GM21619 (cell line): ENCODE data around the gene ASTN2.

ENCODE experiments used
- ATAC-seq: cut with Tn5 transposase; IDR thresholded peaks from one replicate; pipeline ENCODE4 v1.9.1; 2021; ENCODE audit not compliant: unreplicated experiment

Gene ASTN2

GRCh38 chr9:117414906-117415331 is at the start of gene ASTN2:
Gene ASTN2 (minus strand): TSS chr9:117415057. CDS start chr9:117414938, 119 bp downstream.
- no peak for ATAC-seq

- no peak for ATAC-seq
These were observed 48.0 kb upstream of the ASTN2 start for GRCh38 chr9:117462861-117463260.

- no peak for ATAC-seq
These were observed 46.5 kb upstream of the ASTN2 start for GRCh38 chr9:117461386-117461785.

GRCh38 chr9:117460743-117461142 is 45.9 kb upstream of the ASTN2 start:
- ATAC-seq, result no peak

- no peak for ATAC-seq
These were observed 45.1 kb upstream of the ASTN2 start for GRCh38 chr9:117459913-117460312.

GRCh38 chr9:117458066-117458465 is 43.2 kb upstream of the ASTN2 start:
- ATAC-seq, result no peak

GRCh38 chr9:117454711-117455110 is 39.9 kb upstream of the ASTN2 start:
- ATAC-seq, result no peak

- no peak for ATAC-seq
These were observed 38.9 kb upstream of the ASTN2 start for GRCh38 chr9:117453737-117454136.

GRCh38 chr9:117451311-117451710 is 36.5 kb upstream of the ASTN2 start:
- ATAC-seq, result no peak

GRCh38 chr9:117448066-117448465 is 33.2 kb upstream of the ASTN2 start:
- no peak for ATAC-seq

GRCh38 chr9:117445631-117446030 is 30.8 kb upstream of the ASTN2 start:
- no peak for ATAC-seq

GRCh38 chr9:117444501-117444900 is 29.6 kb upstream of the ASTN2 start:
- ATAC-seq, result no peak

GRCh38 chr9:117437283-117437682 is 22.4 kb upstream of the ASTN2 start:
- ATAC-seq, result no peak

GRCh38 chr9:117435630-117436261 is 20.9 kb upstream of the ASTN2 start:
- no peak for ATAC-seq

GRCh38 chr9:117434566-117434965 is 19.7 kb upstream of the ASTN2 start:
- no peak for ATAC-seq

GRCh38 chr9:117430813-117431212 is 16.0 kb upstream of the ASTN2 start:
- ATAC-seq, result no peak

- no peak for ATAC-seq
These were observed 12.6 kb upstream of the ASTN2 start for GRCh38 chr9:117427357-117427913.

- no peak for ATAC-seq
These were observed 10.7 kb upstream of the ASTN2 start for GRCh38 chr9:117425566-117425965.

GRCh38 chr9:117424291-117424690 is 9.4 kb upstream of the ASTN2 start:
- no peak for ATAC-seq

GRCh38 chr9:117418111-117418510 is 3.3 kb upstream of the ASTN2 start:
- no peak for ATAC-seq

- ATAC-seq, result no peak
These were observed 2.0 kb upstream of the ASTN2 start for GRCh38 chr9:117416856-117417255.

GRCh38 chr9:117415358-117415914 is 579 bp upstream of the ASTN2 start:
- no peak for ATAC-seq
